ENCODE results near the gene TMEFF2. TPM values are rescaled to one million over a fixed set of nuclear protein-coding genes. Genes with fewer than 3 reads are reported as not detected.

Gene TMEFF2
- total and polyA plus RNA-seq, 2 experiments from 2014 or later, result 1.7 to 2.2 TPM

- no peak for TF ChIP-seq REST (IDR thresholded peaks at IDR 0.05; ENCODE audit: unreplicated experiment)
- TF ChIP-seq CREB1 (CRISPR knock-in tag; IDR thresholded peaks at IDR 0.05; ENCODE audit: low read depth), result no peak
- no peak for TF ChIP-seq ZNF114 (CRISPR knock-in tag; IDR thresholded peaks at IDR 0.05)
These were observed 151.4 kb downstream of the TMEFF2 start (continued) for GRCh38 chr2:192043216-192043870.

GRCh38 chr2:192042126-192042525 is 152.6 kb downstream of the TMEFF2 start:
- no peak overlapping the region for H3K4me3 ChIP-seq
- H3K36me3 ChIP-seq (ENCODE audit: insufficient read depth), result no peaks in the 10 kb centered on the region
- H3K9me3 Mint-ChIP-seq, result no peaks in the 10 kb centered on the region
- no peak overlapping the region for H3K27ac ChIP-seq (ENCODE audit: low read depth)
- no peaks in the 10 kb centered on the region for H3K36me3 Mint-ChIP-seq (ENCODE audit: low read depth)
- H3K27me3 Mint-ChIP-seq (ENCODE audit: insufficient read depth, low read depth, poor library complexity), result no peaks in the 10 kb centered on the region
- no peak overlapping the region for H3K4me2 ChIP-seq
- no peaks in the 10 kb centered on the region for H3F3A ChIP-seq (replicated peaks; ENCODE audit: low read depth)
- H3K79me2 ChIP-seq (replicated peaks; ENCODE audit: insufficient read depth), result no peaks in the 10 kb centered on the region
- no peaks in the 10 kb centered on the region for H4K20me1 ChIP-seq (replicated peaks; ENCODE audit: insufficient read depth)
- H3K4me1 Mint-ChIP-seq, result no peaks in the 10 kb centered on the region
- no peaks in the 10 kb centered on the region for H3K27me3 ChIP-seq (ENCODE audit: insufficient read depth)
- peaks cover 21% of the 10 kb centered on the region for H3K9me2 ChIP-seq (ENCODE audit: insufficient read depth)
- no peak overlapping the region for H2AFZ ChIP-seq
- H3K4me3 Mint-ChIP-seq, result no peak overlapping the region
- DNase-seq (ENCODE audit: low spot score), result no peak
- ATAC-seq, result no peak
- no peak overlapping the region for H3K27ac Mint-ChIP-seq
- H3K4me1 ChIP-seq (ENCODE audit: insufficient read depth), result no peaks in the 10 kb centered on the region
- TF ChIP-seq EZH2 (IDR thresholded peaks at IDR 0.05; ENCODE audit: low read depth, unreplicated experiment), result no peak
- no peak for TF ChIP-seq ZNF462 (CRISPR knock-in tag; IDR thresholded peaks at IDR 0.05)
- no peak for TF ChIP-seq ZNF331 (CRISPR knock-in tag; IDR thresholded peaks at IDR 0.05; ENCODE audit: low read depth)
- TF ChIP-seq ETS1 (IDR thresholded peaks at IDR 0.05), result no peak
- no peak for TF ChIP-seq ZNF114 (CRISPR knock-in tag; IDR thresholded peaks at IDR 0.05)
- TF ChIP-seq EZH2phosphoT487 (IDR thresholded peaks at IDR 0.05; ENCODE audit: unreplicated experiment), result no peak
- no peak for TF ChIP-seq CREB1 (CRISPR knock-in tag; IDR thresholded peaks at IDR 0.05; ENCODE audit: low read depth)
- no peak for TF ChIP-seq STAT1 (IDR thresholded peaks at IDR 0.05; ENCODE audit: unreplicated experiment)
- TF ChIP-seq NANOG (IDR thresholded peaks at IDR 0.05; ENCODE audit: borderline replicate concordance), result no peak
- no peak for TF ChIP-seq CTCF (conservative IDR thresholded peaks at IDR 0.05; ENCODE audit: low read depth in 2 of 2)
- TF ChIP-seq POLR2AphosphoS5 (IDR thresholded peaks at IDR 0.05; ENCODE audit: low read depth), result no peak
